HG03520 (cell line): ENCODE data around the gene ZNF141.
"Not testable (repeated sequence)": the region's sequence is repeated elsewhere in the genome, so short reads cannot be mapped to it uniquely, and the experiment has no call there.

ENCODE experiments used
- ATAC-seq: cut with Tn5 transposase; IDR thresholded peaks from one replicate; pipeline ENCODE4 v1.9.1; 2021; ENCODE audit warnings: mild to moderate bottlenecking, moderate library complexity; ENCODE audit not compliant: unreplicated experiment

The ZNF141 gene

DNA sequence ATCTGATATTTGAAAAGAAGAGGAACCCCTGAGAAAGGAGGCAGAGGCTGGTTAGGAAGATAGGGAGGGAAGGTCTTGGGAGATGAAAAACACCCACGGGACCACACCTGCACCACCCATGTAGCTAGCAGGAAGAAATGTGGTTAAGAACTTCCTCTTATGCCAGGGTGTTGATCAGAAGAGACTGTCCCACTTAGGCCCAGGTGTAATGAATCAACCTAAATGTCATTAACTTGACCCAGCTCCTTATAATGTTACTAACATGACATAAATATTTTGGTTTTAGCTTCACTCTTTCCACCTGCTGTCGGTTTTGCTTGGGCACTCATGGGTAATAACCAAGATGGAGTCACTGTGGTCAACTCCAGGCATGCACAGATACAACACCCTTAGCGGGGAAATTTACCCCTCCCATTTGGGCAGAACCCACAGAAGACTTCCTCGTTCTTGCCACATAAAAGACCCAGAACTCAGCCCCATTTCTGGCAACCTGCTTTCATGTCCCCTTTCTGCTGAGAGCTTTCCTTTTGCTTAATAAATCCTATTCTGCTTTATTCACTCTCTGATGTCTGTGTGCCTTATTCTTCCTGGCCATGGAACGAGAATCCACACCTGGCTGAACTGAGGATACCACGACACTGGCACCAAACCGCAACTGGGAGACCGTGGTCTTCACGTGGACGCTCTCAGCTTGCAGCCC is 46.8 kb downstream of the ZNF141 start:
- ATAC-seq, result no peak

DNA sequence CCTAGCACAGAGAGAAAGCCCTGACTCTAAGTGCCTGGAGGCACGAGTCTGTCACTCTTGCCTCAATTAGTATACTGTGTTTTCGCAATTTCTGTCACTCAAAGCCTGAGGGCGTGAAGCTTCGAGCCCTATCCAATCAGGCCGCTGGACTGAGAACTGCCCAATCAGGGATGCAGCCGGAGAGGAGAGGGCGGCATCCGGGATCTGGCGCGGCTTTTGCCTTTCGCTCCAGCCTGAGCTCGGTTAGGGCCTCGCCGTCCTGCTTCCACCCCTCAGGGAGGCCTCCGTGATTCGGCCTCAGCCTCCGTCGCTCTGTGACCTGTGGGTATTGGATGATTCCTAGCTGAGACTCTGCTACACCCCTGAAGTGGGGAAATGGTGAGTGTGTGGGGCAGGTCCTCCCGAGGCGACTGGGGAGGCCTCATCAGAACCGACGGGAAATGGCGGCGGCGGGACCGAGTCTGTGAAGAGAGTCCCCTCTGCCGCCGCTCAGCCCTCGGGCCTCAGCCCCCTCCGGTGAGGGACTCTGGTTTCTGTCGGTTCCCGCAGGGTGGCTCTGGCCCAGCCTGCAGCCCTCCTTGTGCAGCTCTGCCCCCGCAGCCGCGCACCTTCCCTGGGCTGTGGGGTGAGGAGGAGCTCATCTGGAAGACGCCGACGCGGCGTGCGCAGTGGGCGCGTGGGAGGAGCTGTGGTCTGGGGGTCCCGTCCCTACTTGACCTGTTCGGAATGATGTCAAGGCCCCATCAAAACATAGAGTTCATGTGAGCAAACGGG is 48.5 kb downstream of the ZNF141 start:
- no peak for ATAC-seq

DNA sequence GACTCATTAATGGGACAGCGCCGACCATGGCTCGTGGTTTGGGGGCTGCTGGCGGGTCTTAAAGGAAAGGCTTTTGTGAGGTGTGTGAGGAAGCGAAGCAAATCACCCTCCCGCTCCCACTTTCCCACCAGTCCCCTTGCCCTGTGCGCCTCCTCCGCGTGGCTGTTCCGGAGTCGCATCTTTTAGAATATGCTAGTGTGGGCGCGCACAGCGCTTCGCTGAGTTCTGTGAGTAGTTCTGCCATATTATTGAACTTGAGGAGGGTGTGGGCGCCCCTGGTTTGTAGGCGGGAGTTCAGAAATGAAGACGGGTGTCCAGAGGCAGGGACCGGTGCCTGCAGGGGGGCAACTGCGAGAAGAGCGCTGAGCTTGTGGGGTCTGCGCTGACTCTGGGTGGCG is 49.1 kb downstream of the ZNF141 start:
- ATAC-seq, result no peak

DNA sequence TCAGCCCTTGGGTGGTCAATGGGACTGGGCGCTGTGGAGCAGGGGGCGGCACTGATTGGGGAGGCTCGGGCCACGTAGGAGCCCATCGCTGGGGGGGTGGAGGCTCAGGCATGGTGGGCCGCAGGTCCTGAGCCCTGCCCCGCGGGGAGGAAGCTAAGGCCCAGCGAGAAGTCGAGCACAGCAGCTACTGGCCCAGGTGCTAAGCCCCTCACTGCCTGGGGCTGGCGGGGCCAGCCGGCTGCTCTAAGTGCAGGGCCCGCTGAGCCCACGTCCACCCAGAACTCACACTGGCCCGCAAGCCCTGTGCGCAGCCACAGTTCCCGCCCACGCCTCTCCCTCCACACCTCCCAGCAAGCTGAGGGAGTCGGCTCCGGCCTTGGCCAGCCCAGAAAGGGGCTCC is 66.4 kb downstream of the ZNF141 start:
- no peak for ATAC-seq

DNA sequence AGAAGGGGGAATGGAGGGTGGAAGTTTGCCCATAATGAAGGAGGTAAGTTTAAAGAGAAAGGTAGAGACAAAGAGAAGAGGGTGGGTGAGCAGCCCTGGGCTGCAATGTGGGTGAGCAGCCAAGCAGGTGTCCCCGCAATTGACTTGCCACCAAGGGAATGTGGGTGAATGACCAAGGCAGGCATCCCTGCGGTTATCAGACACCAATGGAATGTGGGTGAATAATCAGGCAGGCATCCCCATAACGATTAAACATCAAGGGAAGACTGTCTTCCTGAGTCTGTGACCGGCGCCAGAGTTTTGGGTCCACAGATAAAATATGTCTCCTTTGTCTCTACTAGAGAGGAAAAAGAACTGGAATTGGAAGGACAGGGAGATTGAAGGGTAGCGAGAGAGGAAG is 70.7 kb downstream of the ZNF141 start:
- not testable (repeated sequence) for ATAC-seq

DNA sequence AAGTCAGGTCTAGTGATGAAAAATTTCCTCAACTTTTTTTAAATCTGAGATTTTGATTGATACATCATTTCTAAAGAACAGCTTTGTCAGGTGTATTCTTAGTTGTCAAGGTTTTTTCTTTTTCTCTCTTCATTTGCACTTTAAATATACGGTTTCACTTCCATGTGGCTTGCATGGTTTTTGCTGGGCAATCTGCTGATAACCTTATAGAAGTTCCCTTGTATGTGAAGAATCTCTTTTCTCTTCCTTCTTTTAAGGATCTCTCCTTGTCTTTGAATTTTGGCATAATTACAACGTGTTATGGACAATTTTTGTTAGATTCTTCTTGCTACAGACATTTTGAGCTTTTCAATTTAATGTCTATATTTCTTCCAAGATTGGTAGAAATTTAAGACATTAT is 85.0 kb downstream of the ZNF141 start:
- ATAC-seq, result no peak
